Upper lobe of left lung (tissue), 4 donors: ENCODE data around the gene PALLD.

Experiments used
- CTCF ChIP-seq, 6 experiments: fragments of 450-650 bp in 4 of 6; fragments of 200-600 bp in 2 of 6; sonication (generic) in 2 of 6; IDR thresholded peaks; one replicate each; pipeline ENCODE4 v1.5.1; 2016 to 2019; ENCODE audit warnings: antibody characterized with exemption in 6 of 6
- EP300 ChIP-seq, 4 donors: sonication (generic); formaldehyde crosslinking; IDR thresholded peaks; one replicate each; pipeline ENCODE4 v1.5.1; 2017; ENCODE audit warnings: antibody characterized with exemption in 4 of 4, control low read depth in 2 of 4
- POLR2A ChIP-seq, 4 donors: fragments of 450-650 bp; IDR thresholded peaks; one replicate each; pipeline ENCODE4 v1.5.1; 2016 to 2017; ENCODE audit warnings: antibody characterized with exemption in 4 of 4, mild to moderate bottlenecking in 2 of 4
- POLR2AphosphoS5 ChIP-seq, 2 donors: sonication (generic); formaldehyde crosslinking; IDR thresholded peaks; one replicate each; pipeline ENCODE4 v1.5.1; 2017; ENCODE audit warnings: antibody characterized with exemption in 2 of 2

GRCh38 chr4:168797194-168797593 is 300.3 kb downstream of the PALLD start:
- TF ChIP-seq CTCF (IDR thresholded peaks at IDR 0.05) (no peak), POLR2A (IDR thresholded peaks at IDR 0.05) (no peak), EP300 (IDR thresholded peaks at IDR 0.05) (no peak), POLR2AphosphoS5 (IDR thresholded peaks at IDR 0.05) (no peak)
